Hepatocyte (in vitro differentiated cells): Measurements from ENCODE around the gene GPR153.

Source experiments
- EZH2 ChIP-seq: fragments of 200-600 bp; sonication (generic); IDR thresholded peaks from 2 replicates; pipeline ENCODE4 v1.6.1; 2016; ENCODE audit warnings: antibody characterized with exemption, mild to moderate bottlenecking, borderline replicate concordance
- EZH2phosphoT487 ChIP-seq: fragments of 200-600 bp; sonication (generic); IDR thresholded peaks from one replicate; pipeline ENCODE4 v1.6.1; 2018; ENCODE audit warnings: antibody characterized with exemption, mild to moderate bottlenecking, low read depth, moderate library complexity; ENCODE audit not compliant: unreplicated experiment, severe bottlenecking
- TF ChIP-seq, protein P1 (sequence below): fragments of 200-600 bp; sonication (generic); IDR thresholded peaks from 2 replicates; pipeline ENCODE4 v1.5.1; 2016; ENCODE audit warnings: antibody characterized with exemption, mild to moderate bottlenecking; ENCODE audit not compliant: poor library complexity

DNA sequence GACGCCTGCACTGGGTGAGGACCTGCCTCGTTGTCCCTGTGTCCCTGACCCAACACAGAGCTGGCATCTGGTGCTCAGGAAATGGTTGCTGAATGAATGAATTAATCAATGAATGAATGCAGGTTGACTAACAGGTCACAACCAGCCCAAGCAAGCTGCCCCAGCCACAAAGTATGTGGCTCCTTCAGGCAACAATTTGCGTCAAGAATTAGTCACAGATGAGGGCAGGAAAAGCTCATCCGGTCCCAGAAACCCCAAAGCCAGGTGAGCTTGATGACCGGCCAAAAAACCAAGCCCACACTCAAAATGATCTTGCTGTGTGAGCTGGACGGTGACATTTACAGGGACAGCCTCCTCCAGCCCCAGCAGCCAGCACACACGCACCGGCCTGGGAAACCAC, 40.6 kb upstream of the GPR153 start:
- TF ChIP-seq, protein P1, sequence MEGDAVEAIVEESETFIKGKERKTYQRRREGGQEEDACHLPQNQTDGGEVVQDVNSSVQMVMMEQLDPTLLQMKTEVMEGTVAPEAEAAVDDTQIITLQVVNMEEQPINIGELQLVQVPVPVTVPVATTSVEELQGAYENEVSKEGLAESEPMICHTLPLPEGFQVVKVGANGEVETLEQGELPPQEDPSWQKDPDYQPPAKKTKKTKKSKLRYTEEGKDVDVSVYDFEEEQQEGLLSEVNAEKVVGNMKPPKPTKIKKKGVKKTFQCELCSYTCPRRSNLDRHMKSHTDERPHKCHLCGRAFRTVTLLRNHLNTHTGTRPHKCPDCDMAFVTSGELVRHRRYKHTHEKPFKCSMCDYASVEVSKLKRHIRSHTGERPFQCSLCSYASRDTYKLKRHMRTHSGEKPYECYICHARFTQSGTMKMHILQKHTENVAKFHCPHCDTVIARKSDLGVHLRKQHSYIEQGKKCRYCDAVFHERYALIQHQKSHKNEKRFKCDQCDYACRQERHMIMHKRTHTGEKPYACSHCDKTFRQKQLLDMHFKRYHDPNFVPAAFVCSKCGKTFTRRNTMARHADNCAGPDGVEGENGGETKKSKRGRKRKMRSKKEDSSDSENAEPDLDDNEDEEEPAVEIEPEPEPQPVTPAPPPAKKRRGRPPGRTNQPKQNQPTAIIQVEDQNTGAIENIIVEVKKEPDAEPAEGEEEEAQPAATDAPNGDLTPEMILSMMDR, result no peak
- TF ChIP-seq EZH2, result no peak
- no peak for TF ChIP-seq EZH2phosphoT487
